Loucy (cell line): ENCODE data around the gene ANO6.

Source experiments
- EZH2phosphoT487 ChIP-seq: fragments of 200-600 bp; IDR thresholded peaks from 2 replicates; pipeline ENCODE4 v1.6.1; 2018; ENCODE audit warnings: antibody characterized with exemption, mild to moderate bottlenecking, moderate library complexity, borderline replicate concordance
- TF ChIP-seq, protein P1 (sequence below): fragments of 200-600 bp; sonication (generic); conservative IDR thresholded peaks from 2 replicates; pipeline ENCODE4 v1.5.1; 2014; ENCODE audit warnings: mild to moderate bottlenecking, antibody characterized with exemption, low read length

DNA sequence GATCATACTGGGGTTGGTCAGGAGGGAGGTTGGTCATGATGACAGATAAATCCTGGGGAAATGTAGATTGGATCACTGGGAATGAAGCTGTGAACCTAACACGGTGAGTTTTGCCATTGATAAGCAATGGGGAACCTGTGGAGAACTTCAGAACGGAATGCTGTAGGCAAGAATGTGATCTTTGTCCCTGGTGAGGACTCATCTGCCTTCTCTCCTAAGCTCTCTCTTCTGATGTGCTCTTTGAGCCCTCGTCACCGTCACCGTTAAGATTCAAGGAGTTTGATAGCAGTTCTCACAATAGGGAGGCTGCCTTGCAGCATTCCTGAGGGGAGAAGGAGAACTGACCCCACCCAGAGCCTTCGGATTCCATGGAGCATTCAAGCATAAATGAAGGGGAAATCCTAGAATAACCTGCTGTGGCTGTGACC lies 217.6 kb downstream of the ANO6 start:
- TF ChIP-seq EZH2phosphoT487 = no peak
- TF ChIP-seq, protein P1, sequence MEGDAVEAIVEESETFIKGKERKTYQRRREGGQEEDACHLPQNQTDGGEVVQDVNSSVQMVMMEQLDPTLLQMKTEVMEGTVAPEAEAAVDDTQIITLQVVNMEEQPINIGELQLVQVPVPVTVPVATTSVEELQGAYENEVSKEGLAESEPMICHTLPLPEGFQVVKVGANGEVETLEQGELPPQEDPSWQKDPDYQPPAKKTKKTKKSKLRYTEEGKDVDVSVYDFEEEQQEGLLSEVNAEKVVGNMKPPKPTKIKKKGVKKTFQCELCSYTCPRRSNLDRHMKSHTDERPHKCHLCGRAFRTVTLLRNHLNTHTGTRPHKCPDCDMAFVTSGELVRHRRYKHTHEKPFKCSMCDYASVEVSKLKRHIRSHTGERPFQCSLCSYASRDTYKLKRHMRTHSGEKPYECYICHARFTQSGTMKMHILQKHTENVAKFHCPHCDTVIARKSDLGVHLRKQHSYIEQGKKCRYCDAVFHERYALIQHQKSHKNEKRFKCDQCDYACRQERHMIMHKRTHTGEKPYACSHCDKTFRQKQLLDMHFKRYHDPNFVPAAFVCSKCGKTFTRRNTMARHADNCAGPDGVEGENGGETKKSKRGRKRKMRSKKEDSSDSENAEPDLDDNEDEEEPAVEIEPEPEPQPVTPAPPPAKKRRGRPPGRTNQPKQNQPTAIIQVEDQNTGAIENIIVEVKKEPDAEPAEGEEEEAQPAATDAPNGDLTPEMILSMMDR = no peak
